ENCODE results near the gene TBC1D7.

GRCh38 chr6:13373919-13374318 is 45.6 kb upstream of the TBC1D7 start:
- TF ChIP-seq CTCF (tag by site-specific recombination; IDR thresholded peaks at IDR 0.05) (no peak), PBX3 (CRISPR knock-in tag; IDR thresholded peaks at IDR 0.05) (no peak), ZNF658 (tag by site-specific recombination; IDR thresholded peaks at IDR 0.05) (no peak), SETDB1 (IDR thresholded peaks at IDR 0.05; ENCODE audit: insufficient read length, low read length) (no peak), ZNF501 (tag by site-specific recombination; IDR thresholded peaks at IDR 0.05) (no peak), ZNF561 (tag by site-specific recombination; IDR thresholded peaks at IDR 0.05; ENCODE audit: borderline replicate concordance) (no peak), ZBTB7A (tag by site-specific recombination; IDR thresholded peaks at IDR 0.05; ENCODE audit: low read depth) (no peak)

Data from HEK293 (cell line).